Measurements from ENCODE around the gene HIGD1B. TPM values are rescaled to one million over a fixed set of nuclear protein-coding genes. Genes with fewer than 3 reads are reported as not detected.

HIGD1B gene
- total and polyA plus RNA-seq, 2 of the 4 experiments (the other 2 are of a cell fraction) = not detected

GRCh38 chr17:44862278-44862914 is 14.7 kb downstream of the HIGD1B start:
- in situ Hi-C loops (cut with MboI; ENCODE audit: low sequenced_read_pairs) (loop anchor here (5.0 kb wide), 1 partner anchor 80 kb away; no protein-coding TSS in a partner anchor), intact Hi-C loops (cut with micrococcal nuclease) (no loop called here), dilution Hi-C loops (cut with HindIII; ENCODE audit: low sequenced_read_pairs, unreplicated experiment) (no loop called here)
- BruUV-seq (replicated peaks) = no TSS peak
- no peak for TF ChIP-seq CEBPB (IDR thresholded peaks at IDR 0.05; ENCODE audit: low read depth, low read length)
- TF ChIP-seq MAFK (IDR thresholded peaks at IDR 0.05; ENCODE audit: low read depth, low read length) = no peak
- no peak for TF ChIP-seq RFX5 (IDR thresholded peaks at IDR 0.05; ENCODE audit: low read depth, low read length)
- TF ChIP-seq CHD1 (IDR thresholded peaks at IDR 0.05; ENCODE audit: low read depth, low read length) = no peak
- TF ChIP-seq, protein P1, sequence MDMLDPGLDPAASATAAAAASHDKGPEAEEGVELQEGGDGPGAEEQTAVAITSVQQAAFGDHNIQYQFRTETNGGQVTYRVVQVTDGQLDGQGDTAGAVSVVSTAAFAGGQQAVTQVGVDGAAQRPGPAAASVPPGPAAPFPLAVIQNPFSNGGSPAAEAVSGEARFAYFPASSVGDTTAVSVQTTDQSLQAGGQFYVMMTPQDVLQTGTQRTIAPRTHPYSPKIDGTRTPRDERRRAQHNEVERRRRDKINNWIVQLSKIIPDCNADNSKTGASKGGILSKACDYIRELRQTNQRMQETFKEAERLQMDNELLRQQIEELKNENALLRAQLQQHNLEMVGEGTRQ (IDR thresholded peaks at IDR 0.05; ENCODE audit: low read depth, low read length) = no peak
- no peak for TF ChIP-seq ELK1 (IDR thresholded peaks at IDR 0.05; ENCODE audit: borderline replicate concordance, low read depth, low read length)
- no peak for TF ChIP-seq RCOR1 (IDR thresholded peaks at IDR 0.05; ENCODE audit: insufficient replicate concordance, low read length)
- no peak for TF ChIP-seq MXI1 (IDR thresholded peaks at IDR 0.05; ENCODE audit: borderline replicate concordance, low read depth, low read length)
- Histone ChIP-seq H3K4ac (ENCODE audit: low read depth, low read length) (no peak overlapping the region), H4K20me1 (ENCODE audit: insufficient read depth, low read length) (no peaks in the 10 kb centered on the region; the same call in 1 of the 2 replicates), H3K9ac (ENCODE audit: low read depth, low read length) (no peak overlapping the region), H3K27me3 (ENCODE audit: control insufficient read depth, insufficient read depth, low read length) (no peaks in the 10 kb centered on the region), H3K4me2 (ENCODE audit: low read depth, low read length) (no peak overlapping the region), H3K23ac (ENCODE audit: low read depth, low read length) (no peak overlapping the region), H3K4me1 (ENCODE audit: control insufficient read depth, insufficient read depth, low read length) (no peaks in the 10 kb centered on the region), H2BK15ac (ENCODE audit: low read depth, low read length) (no peak overlapping the region), H2AK9ac (replicated peaks; ENCODE audit: low read depth, low read length, poor library complexity) (no peak overlapping the region), H3K27ac (ENCODE audit: insufficient read depth, low read length) (no peak overlapping the region), H3K18ac (ENCODE audit: low read depth, low read length) (no peak overlapping the region), H3K36me3 (ENCODE audit: control insufficient read depth, insufficient read depth, low read length) (peaks cover 59% of the 10 kb centered on the region), H3K4me3 (ENCODE audit: insufficient read depth, low read depth, low read length) (no peak overlapping the region), H3K79me1 (ENCODE audit: low read depth in 1 of 2, low read length in 2 of 2) (peaks cover 5 to 9% of the 10 kb centered on the region in 2 experiments; a peak in 2 of 4 replicates), H2BK120ac (ENCODE audit: low read depth, low read length) (no peak overlapping the region), H3K9me3 (ENCODE audit: control insufficient read depth, insufficient read depth, low read length) (no peaks in the 10 kb centered on the region), H2AK5ac (ENCODE audit: low read depth, low read length) (no peak overlapping the region), H3K9me1 (ENCODE audit: insufficient read depth, low read length) (peaks cover 4% of the 10 kb centered on the region; the same call in 1 of the 2 replicates), H3K56ac (ENCODE audit: extremely low read depth, insufficient read depth, low read length) (no peak overlapping the region), H2BK20ac (ENCODE audit: low read depth, low read length) (no peak overlapping the region), H2AFZ (replicated peaks; ENCODE audit: low read length, poor library complexity) (no peak overlapping the region), H2BK5ac (ENCODE audit: low read depth, low read length, poor library complexity, severe bottlenecking) (no peak overlapping the region), H4K91ac (ENCODE audit: insufficient read depth, low read depth, low read length) (no peak overlapping the region), H3K14ac (replicated peaks; ENCODE audit: low read depth, low read length) (no peak overlapping the region), H4K8ac (ENCODE audit: low read depth in 2 of 2, low read length in 2 of 2) (no peak overlapping the region), H4K5ac (ENCODE audit: low read depth, low read length) (no peak overlapping the region)
- DNase-seq (no peak), ATAC-seq (ENCODE audit: low read depth) (no peak)
- WGBS, 2 experiments (ENCODE audit: extremely low coverage in 2 of 2, insufficient read length in 1 of 2) = 93% methylated on average over 3 of the region's 9 CpGs; no CpG with 5 or more reads in 1 of the 2 experiments
- CTCF ChIA-PET = interaction anchor here (0.6 to 1.6 kb wide), 2 partner anchors 40 to 84 kb away, joined by 5 to 8 read pairs; no protein-coding TSS in a partner anchor
- POLR2A ChIA-PET (ENCODE audit: unreplicated experiment) = no interaction called here

All from IMR-90 (cell line).